Measurements from ENCODE around the gene DPY19L1. TPM values are rescaled to one million over a fixed set of nuclear protein-coding genes. Genes with fewer than 3 reads are reported as not detected.
"Not testable (repeated sequence)": the region's sequence is repeated elsewhere in the genome, so short reads cannot be mapped to it uniquely, and the experiment has no call there.

Gene DPY19L1
- total RNA-seq, 1 donor, result 7.8 TPM

- DNase-seq (ENCODE audit: low read depth in 2 of 3, low spot score in 2 of 3), result no peak
Measured at GRCh38 chr7:34931739-34932138, 105.5 kb downstream of the DPY19L1 start.

DNA sequence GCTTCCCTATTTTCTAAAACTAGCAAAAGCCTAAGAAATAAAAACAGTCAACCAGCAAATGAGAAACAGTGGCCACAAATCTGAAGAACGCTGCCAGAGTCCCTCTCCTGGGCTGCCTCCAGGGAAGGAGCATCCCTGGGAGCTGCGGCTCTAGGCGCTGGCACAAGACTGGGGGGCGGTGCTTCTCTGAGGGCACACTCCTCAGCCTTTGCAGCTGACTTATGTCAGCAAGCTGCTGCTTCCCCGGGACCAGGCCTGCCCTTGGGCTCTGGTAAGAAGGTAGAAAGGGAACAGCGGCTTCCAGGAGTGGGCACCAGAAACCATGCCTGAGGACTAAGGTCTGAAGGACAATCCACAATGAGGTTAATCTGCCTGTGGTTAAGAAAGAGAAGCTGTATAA lies 107.5 kb downstream of the DPY19L1 start:
- not testable (repeated sequence) for DNase-seq (ENCODE audit: low read depth in 2 of 3, low spot score in 2 of 3)

DNA sequence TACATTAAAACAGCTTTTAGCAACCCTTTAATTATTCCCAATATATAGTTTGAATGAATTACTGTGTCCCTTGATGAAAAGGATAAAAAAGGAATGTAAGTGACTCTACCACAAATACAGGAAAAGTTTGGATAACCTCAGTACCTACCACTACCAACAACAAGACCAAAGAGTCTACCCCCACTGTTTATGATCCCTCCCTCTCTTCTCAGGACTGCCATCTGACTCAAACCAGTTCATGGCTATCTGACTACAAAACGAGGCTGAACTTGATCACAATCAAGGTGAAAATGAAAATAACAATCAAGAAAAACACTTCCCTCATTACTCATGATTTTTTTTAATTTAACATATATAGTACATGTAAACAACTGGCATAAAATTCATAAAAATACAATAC lies 108.7 kb downstream of the DPY19L1 start:
- DNase-seq (ENCODE audit: low read depth in 2 of 3, low spot score in 2 of 3), result no peak

DNA sequence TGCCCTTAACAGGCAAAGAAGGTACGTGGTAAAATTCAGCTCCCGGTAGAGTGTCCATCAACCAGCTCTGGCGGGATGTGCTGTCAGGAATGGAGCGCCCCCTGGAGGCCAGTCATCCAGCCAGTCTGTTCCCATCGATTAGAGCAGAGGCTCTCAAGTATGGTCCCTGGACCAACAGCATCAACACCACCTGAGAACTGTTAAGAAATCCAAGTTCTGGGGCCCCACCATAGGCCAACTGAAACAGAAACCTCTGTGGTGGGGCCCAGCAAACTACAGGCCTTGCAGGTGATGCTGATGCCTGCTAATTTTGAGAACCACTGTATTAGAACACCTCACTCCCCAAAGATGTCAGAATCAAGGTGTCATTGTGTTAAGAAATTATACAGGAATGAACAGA lies 109.2 kb downstream of the DPY19L1 start:
- peak in 2 of 3 donors; percentile 0 to 3 for DNase-seq (ENCODE audit: low read depth in 2 of 3, low spot score in 2 of 3)

GRCh38 chr7:34920470-34920869 lies 116.8 kb downstream of the DPY19L1 start:
- not testable (repeated sequence) for DNase-seq (ENCODE audit: low read depth in 2 of 3, low spot score in 2 of 3)

- DNase-seq (ENCODE audit: low read depth in 2 of 3, low spot score in 2 of 3), result not testable (repeated sequence)
Measured at GRCh38 chr7:34919038-34919437, 118.2 kb downstream of the DPY19L1 start.

- not testable (repeated sequence) for DNase-seq (ENCODE audit: low read depth in 2 of 3, low spot score in 2 of 3)
Measured at GRCh38 chr7:34918198-34918861, 119.0 kb downstream of the DPY19L1 start.

DNA sequence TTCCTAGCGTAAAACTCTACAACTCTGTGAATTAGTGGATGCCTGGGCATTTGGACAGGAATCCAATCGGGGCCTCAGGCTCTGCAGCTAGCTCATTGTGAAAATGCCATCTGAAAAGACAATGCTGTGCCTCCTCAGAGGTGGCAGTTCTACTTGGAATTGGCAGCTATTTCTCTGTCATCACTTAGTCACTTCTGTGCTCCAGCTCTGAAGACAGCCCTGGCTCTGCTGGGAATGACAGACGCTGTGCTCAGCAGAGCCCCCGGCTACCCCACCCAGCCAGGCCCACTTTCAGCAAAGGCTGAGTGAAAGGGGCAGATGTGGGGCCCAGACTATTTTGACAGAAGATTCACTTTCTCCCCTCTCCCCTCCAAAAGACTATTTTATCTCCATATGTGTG lies 119.8 kb downstream of the DPY19L1 start:
- not testable (repeated sequence) for DNase-seq (ENCODE audit: low read depth in 2 of 3, low spot score in 2 of 3)

DNA sequence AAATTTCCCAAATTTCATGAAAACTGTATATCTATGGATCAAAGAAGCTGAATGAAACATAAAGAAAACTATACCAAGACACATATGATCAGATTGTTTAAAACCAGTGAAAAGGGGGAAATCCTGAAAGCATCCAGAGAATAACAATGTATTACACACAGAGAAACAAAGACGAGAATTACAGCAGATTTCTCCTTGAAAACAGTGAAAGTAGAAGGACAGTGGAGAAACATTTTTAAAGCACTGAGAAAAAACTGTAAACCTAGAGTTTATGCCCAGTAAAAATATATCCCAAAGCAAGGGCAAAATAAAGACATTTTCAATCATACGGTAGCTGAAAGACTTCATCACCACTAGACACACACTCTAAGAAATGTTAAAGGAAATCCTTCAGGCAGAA lies 121.0 kb downstream of the DPY19L1 start:
- DNase-seq (ENCODE audit: low read depth in 2 of 3, low spot score in 2 of 3), result no peak

- DNase-seq (ENCODE audit: low read depth in 2 of 3, low spot score in 2 of 3), result no peak
Measured at GRCh38 chr7:34912236-34912635, 125.0 kb downstream of the DPY19L1 start.

GRCh38 chr7:34906266-34906850 lies 130.9 kb downstream of the DPY19L1 start:
- not testable (repeated sequence) for DNase-seq (ENCODE audit: low read depth in 2 of 3, low spot score in 2 of 3)

DNA sequence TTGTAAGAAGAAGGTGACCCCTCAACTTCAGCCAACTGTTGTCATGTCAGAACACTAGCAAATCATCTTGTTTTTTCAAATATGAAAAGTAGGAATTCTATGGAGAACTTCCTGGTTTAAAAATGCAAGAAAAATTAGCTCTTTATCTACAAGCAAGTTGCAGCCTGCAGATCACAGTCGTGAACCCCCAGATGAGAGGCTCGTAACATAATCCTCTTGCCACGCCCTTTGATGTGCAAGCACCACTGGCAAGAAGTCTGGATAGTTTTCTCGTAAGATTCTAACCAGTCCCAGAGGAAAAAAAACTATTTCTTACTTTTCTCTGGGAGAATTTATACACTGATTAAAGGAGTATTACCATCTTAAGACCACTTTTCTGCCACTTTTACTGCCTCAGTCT lies 132.3 kb downstream of the DPY19L1 start:
- DNase-seq (ENCODE audit: low read depth in 2 of 3, low spot score in 2 of 3), result no peak

DNA sequence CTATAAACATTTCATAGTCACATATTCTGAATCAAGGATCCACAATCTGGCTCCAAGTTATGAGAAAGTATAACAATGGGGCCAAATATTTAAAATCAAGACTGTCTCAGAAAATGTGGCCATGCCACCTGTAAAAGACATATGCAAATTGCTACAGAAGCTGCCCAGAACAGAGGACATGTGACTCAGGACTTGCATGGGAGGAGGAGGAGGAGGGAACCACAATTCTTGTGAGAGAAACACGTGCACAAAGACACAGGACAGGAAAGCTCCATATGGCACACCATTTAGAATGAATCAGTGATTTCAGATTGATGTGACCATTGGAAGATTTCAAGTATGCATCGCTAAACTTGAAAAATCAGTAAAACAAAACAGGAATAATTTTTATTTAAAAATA lies 133.4 kb downstream of the DPY19L1 start:
- DNase-seq (ENCODE audit: low read depth in 2 of 3, low spot score in 2 of 3), result not testable (repeated sequence)

DNA sequence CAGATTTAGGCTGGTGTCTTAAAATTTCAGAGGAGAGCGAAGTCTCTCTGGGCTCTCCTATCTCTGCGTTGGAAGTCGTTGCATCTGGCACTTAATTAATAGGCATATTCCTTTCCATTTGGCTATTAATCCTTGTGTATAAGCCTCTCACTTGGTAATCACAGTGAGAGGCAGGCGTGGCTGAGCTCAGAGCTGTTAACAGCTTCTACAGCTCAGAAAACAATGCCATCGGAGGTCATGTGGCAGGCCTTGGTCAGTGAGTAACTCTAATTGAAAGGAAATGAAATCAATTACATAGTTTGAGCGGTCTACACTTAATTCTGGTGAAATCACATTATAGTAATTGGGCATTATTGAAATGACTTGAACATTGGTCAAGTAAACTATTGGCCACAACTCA lies 135.1 kb downstream of the DPY19L1 start:
- no peak for DNase-seq (ENCODE audit: low read depth in 2 of 3, low spot score in 2 of 3)

GRCh38 chr7:34900891-34901513 lies 136.3 kb downstream of the DPY19L1 start:
- DNase-seq (ENCODE audit: low read depth in 2 of 3, low spot score in 2 of 3), result no peak

- DNase-seq (ENCODE audit: low read depth in 2 of 3, low spot score in 2 of 3), result no peak
Measured at GRCh38 chr7:34895202-34895601, 142.1 kb downstream of the DPY19L1 start.

- no peak for DNase-seq (ENCODE audit: low read depth in 2 of 3, low spot score in 2 of 3)
Measured at GRCh38 chr7:34889951-34890350, 147.3 kb downstream of the DPY19L1 start.

DNA sequence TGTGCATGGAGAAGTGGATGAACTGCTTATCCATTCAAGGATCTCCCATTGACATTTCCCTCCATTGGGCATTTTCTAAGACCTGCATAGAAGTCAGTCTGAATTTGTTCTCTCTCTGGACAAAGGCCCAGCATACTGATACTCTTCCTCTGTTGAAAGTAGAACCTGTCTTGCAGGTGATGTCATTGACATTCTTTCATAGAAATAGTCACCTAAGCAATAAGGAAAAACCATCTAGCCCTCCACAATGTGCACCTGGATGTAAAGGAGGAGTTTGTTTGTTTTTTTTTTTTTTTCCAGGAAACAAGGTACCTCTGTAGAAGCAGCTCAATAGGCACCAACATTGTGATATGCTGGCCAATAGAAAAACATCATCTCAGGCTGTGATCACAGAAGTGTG lies 150.4 kb downstream of the DPY19L1 start:
- no peak for DNase-seq (ENCODE audit: low read depth in 2 of 3, low spot score in 2 of 3)

GRCh38 chr7:34883855-34884254 lies 153.4 kb downstream of the DPY19L1 start:
- DNase-seq (ENCODE audit: low read depth in 2 of 3, low spot score in 2 of 3), result not testable (repeated sequence)

GRCh38 chr7:34879871-34880270 lies 157.4 kb downstream of the DPY19L1 start:
- DNase-seq (ENCODE audit: low read depth in 2 of 3, low spot score in 2 of 3), result no peak

- not testable (repeated sequence) for DNase-seq (ENCODE audit: low read depth in 2 of 3, low spot score in 2 of 3)
Measured at GRCh38 chr7:34878944-34879735, 158.1 kb downstream of the DPY19L1 start.

All from hematopoietic multipotent progenitor cell (in vitro differentiated cells).